ENCODE results near the gene SRPK2. TPM values are rescaled to one million over a fixed set of nuclear protein-coding genes. Genes with fewer than 3 reads are reported as not detected.

SRPK2 gene
- total and polyA plus RNA-seq, 9 donors, result 15.2 to 50.0 (median 37.8) TPM

- Histone ChIP-seq H3K27me3 (no peaks in the 10 kb centered on the region), H3K36me3 (no peaks in the 10 kb centered on the region), H3K9me3 (no peaks in the 10 kb centered on the region), H3K4me3 (no peak overlapping the region), H3K27ac (no peak overlapping the region), H3K4me1 (ENCODE audit: insufficient read depth) (peaks cover 12% of the 10 kb centered on the region)
- TF ChIP-seq EP300 (IDR thresholded peaks at IDR 0.05) (no peak), CTCF (IDR thresholded peaks at IDR 0.05) (no peak), POLR2A (IDR thresholded peaks at IDR 0.05) (no peak)
- WGBS, 3 donors, result 87 to 91% (median 89%) methylated on average over 6 of the region's 6 CpGs
- intact Hi-C loops (cut with DNase I), result no loop called here
- no peak for DNase-seq
Measured at GRCh38 chr7:105355701-105356100, 33.0 kb downstream of the SRPK2 start.

- Histone ChIP-seq H3K27ac (no peak overlapping the region), H3K9me3 (no peaks in the 10 kb centered on the region), H3K27me3 (no peaks in the 10 kb centered on the region), H3K4me3 (no peak overlapping the region), H3K36me3 (no peaks in the 10 kb centered on the region), H3K4me1 (ENCODE audit: insufficient read depth) (peaks cover 12% of the 10 kb centered on the region)
- WGBS, 3 donors, result 81 to 89% (median 87%) methylated on average over 2 of the region's 2 CpGs
- no peak for TF ChIP-seq CTCF (IDR thresholded peaks at IDR 0.05)
- no peak for TF ChIP-seq EP300 (IDR thresholded peaks at IDR 0.05)
- no peak for TF ChIP-seq POLR2A (IDR thresholded peaks at IDR 0.05)
- intact Hi-C loops (cut with DNase I), result no loop called here
- no peak for DNase-seq
Measured at GRCh38 chr7:105354383-105354782, 34.3 kb downstream of the SRPK2 start.

GRCh38 chr7:105353752-105354328, 34.9 kb downstream of the SRPK2 start:
- Histone ChIP-seq H3K27ac (peak overlapping the region in 1 of 2 donors; percentile 8), H3K4me3 (no peak overlapping the region), H3K27me3 (no peaks in the 10 kb centered on the region), H3K36me3 (no peaks in the 10 kb centered on the region), H3K9me3 (no peaks in the 10 kb centered on the region), H3K4me1 (ENCODE audit: insufficient read depth) (peaks cover 12% of the 10 kb centered on the region)
- peak in 4 of 5 donors; percentile 23 to 58 (median 33) for DNase-seq
- intact Hi-C loops (cut with DNase I), result no loop called here
- WGBS, 3 donors, result 29 to 32% (median 30%) methylated on average over 5 of the region's 5 CpGs
- TF ChIP-seq CTCF (IDR thresholded peaks at IDR 0.05), result no peak
- TF ChIP-seq EP300 (IDR thresholded peaks at IDR 0.05), result no peak
- no peak for TF ChIP-seq POLR2A (IDR thresholded peaks at IDR 0.05)

- Histone ChIP-seq H3K27me3 (no peaks in the 10 kb centered on the region), H3K4me3 (no peak overlapping the region), H3K9me3 (no peaks in the 10 kb centered on the region), H3K36me3 (no peaks in the 10 kb centered on the region), H3K27ac (peak overlapping the region in 1 of 2 donors; percentile 8), H3K4me1 (ENCODE audit: insufficient read depth) (peaks cover 12% of the 10 kb centered on the region)
- WGBS, 3 donors, result 61 to 75% (median 66%) methylated on average over 4 of the region's 4 CpGs
- intact Hi-C loops (cut with DNase I), result no loop called here
- no peak for DNase-seq
- no peak for TF ChIP-seq CTCF (IDR thresholded peaks at IDR 0.05)
- TF ChIP-seq POLR2A (IDR thresholded peaks at IDR 0.05), result no peak
- TF ChIP-seq EP300 (IDR thresholded peaks at IDR 0.05), result no peak
Measured at GRCh38 chr7:105352901-105353668, 35.6 kb downstream of the SRPK2 start.

Data from ovary (tissue), 9 donors.